GM18508 (cell line): ENCODE data around the gene LRRC4.
A peak's percentile ranks its signal among the peaks of the same experiment; 100 is the strongest.

Source experiments
- ATAC-seq: cut with Tn5 transposase; IDR thresholded peaks from one replicate; pipeline ENCODE4 v1.9.1; 2021; ENCODE audit warnings: moderate number of reproducible peaks; ENCODE audit not compliant: insufficient read depth, unreplicated experiment

The LRRC4 gene

GRCh38 chr7:128033246-128033645, 2.0 kb upstream of the LRRC4 start:
- ATAC-seq = no peak

GRCh38 chr7:128032605-128033235, 1.5 kb upstream of the LRRC4 start:
- no peak for ATAC-seq

- peak; percentile 80 for ATAC-seq
Observed at GRCh38 chr7:128031901-128032604, 816 bp upstream of the LRRC4 start.

- ATAC-seq = no peak
Observed at GRCh38 chr7:128030263-128030653, 979 bp downstream of the LRRC4 start.

GRCh38 chr7:128029405-128029995, 1.7 kb downstream of the LRRC4 start:
- no peak for ATAC-seq

- no peak for ATAC-seq
Observed at GRCh38 chr7:128027485-128027980, 3.7 kb downstream of the LRRC4 start.

- ATAC-seq = no peak
Observed at GRCh38 chr7:128026551-128026950, 4.7 kb downstream of the LRRC4 start.

- no peak for ATAC-seq
Observed at GRCh38 chr7:128025819-128026218, 5.4 kb downstream of the LRRC4 start.

- no peak for ATAC-seq
Observed at GRCh38 chr7:128025380-128025779, 5.9 kb downstream of the LRRC4 start.

GRCh38 chr7:128024151-128024550, 7.1 kb downstream of the LRRC4 start:
- no peak for ATAC-seq

GRCh38 chr7:128022631-128023532, 8.4 kb downstream of the LRRC4 start:
- no peak for ATAC-seq

GRCh38 chr7:128021366-128021765, 9.9 kb downstream of the LRRC4 start:
- no peak for ATAC-seq

- ATAC-seq = no peak
Observed at GRCh38 chr7:128020159-128020558, 11.1 kb downstream of the LRRC4 start.

GRCh38 chr7:128019288-128019687, 11.9 kb downstream of the LRRC4 start:
- no peak for ATAC-seq

GRCh38 chr7:128017862-128018845, 13.1 kb downstream of the LRRC4 start:
- no peak for ATAC-seq

GRCh38 chr7:128017460-128017859, 13.8 kb downstream of the LRRC4 start:
- no peak for ATAC-seq

GRCh38 chr7:128014811-128015210, 16.4 kb downstream of the LRRC4 start:
- ATAC-seq = no peak

GRCh38 chr7:128011131-128011661, 20.0 kb downstream of the LRRC4 start:
- ATAC-seq = no peak
